DMS53 treated with DMSO at 0.1 percent for 48 hours (cell line): ENCODE data around the gene DLG3.
"Not testable (repeated sequence)": the region's sequence is repeated elsewhere in the genome, so short reads cannot be mapped to it uniquely, and the experiment has no call there.

Experiments
- DNase-seq: peaks from one replicate; lab custom pipeline; 2025; ENCODE audit not compliant: unreplicated experiment; lab: John Stamatoyannopoulos, UW

The DLG3 gene

GRCh38 chrX:70509078-70509477 is 64.4 kb downstream of the DLG3 start:
- DNase-seq: no peak

GRCh38 chrX:70515270-70515669 is 70.6 kb downstream of the DLG3 start:
- not testable (repeated sequence) for DNase-seq

GRCh38 chrX:70515692-70516091 is 71.1 kb downstream of the DLG3 start:
- not testable (repeated sequence) for DNase-seq

- peak; percentile 80 for DNase-seq
Observed at GRCh38 chrX:70525733-70526132, 81.1 kb downstream of the DLG3 start.

- peak; percentile 28 for DNase-seq
Observed at GRCh38 chrX:70527053-70527452, 82.4 kb downstream of the DLG3 start.

GRCh38 chrX:70527610-70528345 is 83.1 kb downstream of the DLG3 start:
- DNase-seq: no peak

- DNase-seq: no peak
Observed at GRCh38 chrX:70535198-70535597, 90.6 kb downstream of the DLG3 start.

GRCh38 chrX:70549429-70549828 is 104.8 kb downstream of the DLG3 start:
- DNase-seq: no peak

- no peak for DNase-seq
Observed at GRCh38 chrX:70552130-70552704, 107.6 kb downstream of the DLG3 start.

- no peak for DNase-seq
Observed at GRCh38 chrX:70553516-70553915, 108.9 kb downstream of the DLG3 start.

- peak; percentile 27 for DNase-seq
Observed at GRCh38 chrX:70554081-70554480, 109.4 kb downstream of the DLG3 start.

GRCh38 chrX:70554523-70554922 is 109.9 kb downstream of the DLG3 start:
- no peak for DNase-seq

GRCh38 chrX:70554948-70555347 is 110.3 kb downstream of the DLG3 start:
- no peak for DNase-seq
